ENCODE measurements around the gene RPS27.
"Not testable (repeated sequence)": the region's sequence is repeated elsewhere in the genome, so short reads cannot be mapped to it uniquely, and the experiment has no call there.

RPS27 gene

DNA sequence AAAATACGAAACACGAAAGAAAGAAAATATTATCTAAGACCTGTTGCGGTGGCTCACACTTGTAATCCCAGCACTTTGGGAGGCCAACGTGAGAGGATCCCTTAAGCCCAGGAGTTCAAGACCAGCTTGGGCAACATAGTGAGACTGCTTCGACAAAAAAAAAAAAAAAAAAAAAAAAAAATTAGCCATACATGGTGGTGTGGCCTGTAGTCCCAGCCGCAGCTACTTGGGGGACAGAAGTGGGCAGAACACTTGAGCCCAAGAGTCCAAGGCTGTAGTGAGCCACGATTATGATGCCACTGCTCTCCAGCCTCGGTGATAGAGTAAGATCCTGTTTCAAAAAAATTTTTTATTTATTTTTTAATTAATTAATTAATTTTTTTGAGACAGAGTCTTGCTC is 2.9 kb upstream of the RPS27 start:
- DNase-seq, result no peak

DNA sequence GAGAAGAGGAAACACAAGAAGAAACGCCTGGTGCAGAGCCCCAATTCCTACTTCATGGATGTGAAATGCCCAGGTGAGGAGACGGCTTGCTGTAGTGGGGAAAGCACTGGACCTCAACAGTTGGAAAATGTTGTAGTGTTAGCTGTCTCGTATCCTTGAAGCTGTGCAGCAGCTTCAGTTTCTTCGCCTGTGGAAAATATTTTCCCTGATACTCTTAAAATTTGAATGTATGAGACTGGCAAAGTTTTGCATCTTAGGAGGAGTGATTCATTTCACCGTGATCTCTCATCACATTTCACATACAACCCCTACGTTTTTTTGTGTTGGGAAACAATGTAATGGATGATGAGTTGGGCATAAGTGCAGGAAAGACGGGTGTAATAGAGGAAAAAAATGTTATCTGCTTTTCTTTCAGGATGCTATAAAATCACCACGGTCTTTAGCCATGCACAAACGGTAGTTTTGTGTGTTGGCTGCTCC is 629 bp downstream of the RPS27 start:
- DNase-seq, result no peak

DNA sequence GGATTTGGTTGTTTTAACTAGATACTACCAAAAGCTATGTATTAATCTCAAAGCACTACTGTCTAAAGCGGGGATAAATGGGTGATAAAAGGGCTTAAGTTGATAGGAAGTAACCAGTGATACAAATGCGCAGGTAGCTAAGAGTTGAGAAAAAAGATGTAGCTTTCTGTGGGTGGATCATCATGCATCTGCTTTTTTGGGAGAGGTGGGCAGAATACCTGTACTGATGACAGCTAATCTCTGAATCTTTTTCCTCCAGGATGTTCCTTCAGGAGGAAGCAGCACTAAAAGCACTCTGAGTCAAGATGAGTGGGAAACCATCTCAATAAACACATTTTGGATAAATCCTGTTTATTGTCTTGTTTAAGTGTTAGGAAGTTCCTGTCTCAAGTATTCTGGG is 1.2 kb downstream of the RPS27 start:
- no peak for DNase-seq

DNA sequence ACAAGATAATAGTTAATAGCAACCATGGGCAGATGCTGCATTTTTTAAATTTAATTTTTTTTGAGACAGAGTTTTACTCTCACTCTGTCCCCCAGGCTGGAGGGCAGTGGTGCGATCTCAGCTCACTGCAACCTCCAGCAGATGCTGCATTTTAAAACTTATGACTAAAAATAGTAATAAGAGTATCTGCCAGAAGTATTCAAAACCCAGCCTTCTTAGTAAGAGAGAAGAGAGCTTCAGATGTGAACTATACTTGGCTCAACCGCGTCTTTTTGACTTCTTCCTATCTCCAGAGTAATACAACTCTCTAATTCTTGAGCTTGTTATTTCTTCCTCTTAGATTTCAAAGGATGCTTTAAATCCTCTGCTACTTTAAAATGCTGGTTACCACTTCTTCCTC is 4.6 kb downstream of the RPS27 start:
- DNase-seq, result no peak

DNA sequence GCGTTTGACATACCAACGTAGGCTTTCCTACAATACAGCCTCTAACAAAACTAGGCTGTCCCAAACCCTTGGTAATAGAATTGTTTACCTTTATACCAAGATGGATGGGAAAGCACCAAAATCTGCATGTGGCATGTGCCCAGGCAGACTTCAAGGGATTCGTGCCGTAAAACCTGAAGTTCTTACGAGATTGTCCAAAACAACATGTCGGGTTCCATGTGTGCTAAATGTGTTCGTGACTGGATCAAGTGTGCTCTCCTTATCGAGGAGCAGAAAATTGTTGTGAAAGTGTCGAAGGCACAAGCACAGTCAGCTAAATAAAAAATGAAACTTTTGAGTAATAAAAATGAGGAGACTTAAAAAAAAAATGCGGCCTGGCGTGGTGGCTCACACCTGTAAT is 5.1 kb downstream of the RPS27 start:
- no peak for DNase-seq

DNA sequence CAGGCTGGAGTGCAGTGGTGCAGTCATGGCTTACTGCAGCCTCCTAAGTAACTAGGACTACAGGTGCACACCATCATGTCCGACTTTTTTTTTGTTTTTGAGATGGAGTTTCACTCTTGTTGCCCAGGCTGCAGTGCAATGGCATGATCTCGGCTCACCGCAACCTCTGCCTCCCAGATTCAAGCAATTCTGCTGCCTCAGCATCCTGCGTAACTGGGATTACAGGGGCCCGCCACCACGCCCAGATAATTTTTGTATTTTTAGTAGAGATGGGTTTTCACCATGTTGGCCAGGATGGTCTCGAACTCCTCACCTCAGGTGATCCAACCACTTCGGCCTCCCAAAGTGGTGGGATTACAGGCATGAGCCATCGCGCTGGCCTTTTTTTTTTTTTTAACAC is 6.3 kb downstream of the RPS27 start:
- not testable (repeated sequence) for DNase-seq

- DNase-seq, result no peak
These were observed 9.9 kb downstream of the RPS27 start for GRCh38 chr1:154000420-154000819.

DNA sequence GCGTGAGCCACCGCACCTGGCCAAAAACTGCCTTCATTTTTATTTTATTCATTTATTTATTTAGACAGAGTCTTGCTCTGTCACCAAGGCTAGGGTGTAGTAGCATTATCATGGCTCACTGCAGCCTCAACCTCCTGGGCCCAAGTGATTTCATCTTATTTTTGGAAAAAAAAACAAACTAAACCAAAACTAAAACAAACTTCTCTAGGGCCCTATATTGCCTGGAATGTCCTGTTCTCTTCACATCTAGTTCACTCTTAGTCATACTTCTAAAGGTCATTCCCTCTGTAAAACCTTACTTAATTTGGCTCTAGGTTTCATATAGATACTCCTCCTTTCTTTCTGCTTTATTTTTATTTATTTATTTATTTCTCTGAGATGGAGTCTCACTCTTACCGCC is 15.6 kb downstream of the RPS27 start:
- no peak for DNase-seq

GRCh38 chr1:154012129-154012528 is 21.6 kb downstream of the RPS27 start:
- DNase-seq, result no peak

GRCh38 chr1:154012543-154012942 is 22.0 kb downstream of the RPS27 start:
- DNase-seq, result not testable (repeated sequence)

GRCh38 chr1:154014154-154014907 is 23.8 kb downstream of the RPS27 start:
- no peak for DNase-seq

GRCh38 chr1:154019269-154019668 is 28.7 kb downstream of the RPS27 start:
- no peak for DNase-seq

- DNase-seq, result no peak
These were observed 29.4 kb downstream of the RPS27 start for GRCh38 chr1:154019940-154020339.

DNA sequence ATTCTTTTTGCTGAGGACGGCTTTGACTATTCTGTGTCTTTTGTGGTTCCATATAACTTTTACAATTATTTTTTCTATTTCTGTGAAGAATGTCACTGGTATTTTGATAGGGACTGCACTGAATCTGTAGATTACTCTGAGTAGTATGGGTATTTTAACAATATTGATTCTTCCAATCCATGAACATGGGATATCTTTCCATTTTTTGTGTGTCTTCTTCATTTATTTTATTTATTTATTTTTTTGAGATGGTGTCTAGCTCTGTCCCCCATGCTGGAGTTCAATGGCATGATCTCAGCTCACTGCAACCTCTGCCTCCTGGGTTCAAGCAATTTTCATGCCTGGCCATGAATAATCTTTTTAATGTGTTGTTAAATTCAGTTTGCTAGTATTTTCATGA is 43.1 kb downstream of the RPS27 start:
- not testable (repeated sequence) for DNase-seq
